NOMO-1 treated with DMSO at 0.1 percent for 48 hours (cell line): ENCODE results near the gene GSTK1.
"Not testable (repeated sequence)": the region's sequence is repeated elsewhere in the genome, so short reads cannot be mapped to it uniquely, and the experiment has no call there.

Experiments
- DNase-seq: peaks from one replicate; lab custom pipeline; 2025; ENCODE audit not compliant: unreplicated experiment; lab: John Stamatoyannopoulos, UW

GSTK1 gene

DNA sequence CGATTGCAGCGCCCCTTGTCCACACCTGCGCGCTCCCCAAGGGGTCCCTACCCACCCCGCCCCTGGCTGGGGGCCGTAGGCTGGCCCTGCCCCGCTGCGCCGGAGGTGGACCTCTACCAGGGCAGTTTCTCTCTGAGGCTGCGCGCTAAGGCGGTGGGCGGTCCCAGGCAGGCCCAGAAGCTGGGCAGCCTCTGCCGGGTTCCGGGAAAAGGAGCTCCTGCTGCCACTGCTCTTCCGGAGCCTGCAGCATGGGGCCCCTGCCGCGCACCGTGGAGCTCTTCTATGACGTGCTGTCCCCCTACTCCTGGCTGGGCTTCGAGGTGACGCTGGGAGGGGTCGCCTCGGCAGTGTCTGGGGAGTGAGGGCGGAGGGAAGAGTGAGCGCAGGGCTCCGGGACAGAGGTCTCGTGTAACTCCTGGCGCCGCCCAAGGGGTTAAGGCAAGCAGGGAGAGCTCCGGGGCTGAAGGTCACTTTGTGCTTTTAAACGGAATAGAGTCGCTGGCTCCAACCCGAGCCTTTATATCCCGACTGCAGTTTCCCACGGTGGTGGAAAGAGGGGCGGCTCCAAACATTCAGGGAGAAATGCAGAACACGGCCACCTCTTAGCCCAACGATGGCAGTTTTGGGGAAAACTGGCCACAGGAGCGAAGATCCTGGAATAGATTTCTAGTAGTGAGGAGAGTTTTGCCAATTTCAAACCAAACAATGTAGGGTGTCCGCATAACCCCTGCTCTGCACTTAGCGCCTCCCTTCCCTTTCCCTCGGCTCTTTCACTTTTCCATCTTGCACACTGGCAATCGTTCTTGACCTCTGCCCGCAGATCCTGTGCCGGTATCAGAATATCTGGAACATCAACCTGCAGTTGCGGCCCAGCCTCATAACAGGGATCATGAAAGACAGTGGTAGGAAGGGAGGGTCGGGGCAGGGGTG, at the start of gene GSTK1:
Gene GSTK1, plus strand, starts transcription at position 176 of the 930 bp plus-strand sequence. Its CDS starts 73 bp downstream, at position 249.
- DNase-seq = peak; percentile 25

GRCh38 chr7:143213478-143213877, 49.8 kb upstream of the GSTK1 start:
- DNase-seq = not testable (repeated sequence)

- DNase-seq = peak; percentile 67
These were observed 48.2 kb upstream of the GSTK1 start for GRCh38 chr7:143214789-143215679.

DNA sequence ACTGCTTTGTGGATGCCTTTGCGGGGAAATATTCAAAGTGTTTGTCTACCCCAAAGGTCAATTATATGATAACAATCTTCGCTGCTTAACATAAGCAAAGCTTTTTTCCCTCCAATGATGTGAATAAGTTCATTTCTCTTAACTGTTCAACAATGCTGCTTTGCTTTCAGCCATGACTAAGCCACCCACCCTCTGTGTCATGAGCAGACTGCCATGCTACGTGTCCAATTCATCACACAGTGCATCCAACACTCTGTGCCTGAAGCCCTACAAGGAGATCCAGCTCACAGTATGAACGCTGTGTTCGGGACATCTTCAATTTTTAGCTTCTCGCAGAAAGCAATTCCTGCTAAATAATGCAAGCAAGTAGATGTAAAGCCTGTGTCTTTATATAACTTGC, 47.1 kb upstream of the GSTK1 start:
- DNase-seq = no peak

DNA sequence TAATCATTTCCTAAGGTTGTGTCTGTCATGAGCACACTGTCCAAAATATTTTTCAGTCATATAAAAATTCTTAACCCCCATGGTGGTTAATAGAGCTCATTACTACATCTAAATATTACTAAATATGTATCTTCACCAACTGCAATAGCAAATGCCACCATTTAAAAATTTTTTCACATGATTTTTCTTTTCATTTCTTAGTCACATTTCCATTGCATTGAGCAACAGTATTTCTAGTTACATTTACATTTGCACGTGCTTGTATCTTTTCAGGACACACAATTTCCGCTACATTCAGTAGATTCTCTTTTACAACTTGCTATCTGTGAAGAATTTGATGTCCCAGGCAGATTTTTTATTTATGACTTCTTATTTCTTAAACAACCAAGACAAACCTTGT, 46.6 kb upstream of the GSTK1 start:
- DNase-seq = no peak

DNA sequence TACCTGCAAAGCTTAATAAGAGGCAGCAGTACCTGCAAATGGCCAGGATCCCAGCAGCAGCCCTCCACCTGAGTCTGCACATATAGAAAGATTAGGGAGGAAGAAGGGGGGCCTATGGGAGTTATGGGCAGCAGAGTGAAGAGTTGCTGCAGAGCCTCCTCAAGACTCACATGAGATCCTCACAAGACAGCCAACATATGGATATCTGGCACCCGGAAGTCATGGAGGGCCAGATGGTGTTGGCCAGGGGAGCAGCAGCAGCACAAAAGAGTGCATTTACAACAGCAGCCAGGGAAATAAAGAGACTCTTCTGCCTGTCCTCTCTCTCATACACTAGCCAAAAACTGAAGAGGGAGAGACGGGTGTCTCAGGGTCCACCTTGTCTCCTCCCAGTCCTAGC, 45.4 kb upstream of the GSTK1 start:
- no peak for DNase-seq

DNA sequence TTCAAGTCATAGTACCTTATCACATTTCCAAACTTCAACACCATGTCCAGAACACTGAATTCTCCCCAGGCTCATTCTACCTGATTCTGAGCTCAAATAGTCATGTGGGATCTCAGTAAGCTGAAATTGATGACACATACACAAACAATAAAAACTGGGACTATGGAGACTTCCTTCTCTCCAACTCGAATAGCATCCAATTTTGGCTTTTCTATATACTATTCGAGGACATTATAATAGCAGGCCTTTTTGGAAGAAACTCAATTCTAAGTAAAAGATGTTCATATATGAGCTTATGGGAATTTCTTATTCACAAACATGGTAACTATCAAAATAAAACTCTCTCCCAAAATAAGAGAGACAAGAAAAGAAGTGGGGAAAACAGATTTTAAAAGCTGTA, 42.0 kb upstream of the GSTK1 start:
- no peak for DNase-seq

GRCh38 chr7:143221737-143222136, 41.5 kb upstream of the GSTK1 start, which contains the start of gene TAS2R40:
Gene TAS2R40 (plus strand): TSS chr7:143222037. CDS start chr7:143222079, 42 bp downstream.
- DNase-seq = no peak

DNA sequence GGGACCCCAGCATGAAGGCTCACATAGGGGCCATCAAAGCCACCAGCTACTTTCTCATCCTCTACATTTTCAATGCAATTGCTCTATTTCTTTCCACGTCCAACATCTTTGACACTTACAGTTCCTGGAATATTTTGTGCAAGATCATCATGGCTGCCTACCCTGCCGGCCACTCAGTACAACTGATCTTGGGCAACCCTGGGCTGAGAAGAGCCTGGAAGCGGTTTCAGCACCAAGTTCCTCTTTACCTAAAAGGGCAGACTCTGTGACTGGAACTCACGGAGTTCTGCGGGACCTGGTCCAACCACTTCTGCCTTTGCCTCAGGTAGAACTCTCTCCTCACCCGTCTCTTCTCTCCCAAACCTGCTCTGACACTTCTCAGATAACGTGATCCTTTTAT, 40.5 kb upstream of the GSTK1 start:
- peak; percentile 68 for DNase-seq

DNA sequence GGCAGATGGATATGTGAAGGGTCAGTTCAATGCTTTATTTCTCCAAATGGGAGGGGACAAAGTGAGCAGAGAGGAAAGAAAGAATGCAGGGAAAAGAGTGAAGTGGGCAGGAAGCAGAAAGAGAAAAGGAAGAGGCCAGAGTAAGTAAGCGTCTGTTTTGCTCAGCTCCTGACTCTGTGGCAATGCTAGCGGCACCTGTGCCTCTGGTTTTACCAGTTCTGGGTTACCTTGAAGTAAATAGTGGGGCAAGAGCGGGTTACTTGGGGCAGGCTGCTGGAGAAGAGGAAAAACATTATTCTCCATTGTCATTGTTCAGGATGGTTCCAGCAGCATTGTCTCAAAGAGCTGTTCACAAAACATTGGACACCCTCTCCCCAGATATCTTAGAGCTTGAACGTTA, 39.5 kb upstream of the GSTK1 start:
- DNase-seq = no peak

DNA sequence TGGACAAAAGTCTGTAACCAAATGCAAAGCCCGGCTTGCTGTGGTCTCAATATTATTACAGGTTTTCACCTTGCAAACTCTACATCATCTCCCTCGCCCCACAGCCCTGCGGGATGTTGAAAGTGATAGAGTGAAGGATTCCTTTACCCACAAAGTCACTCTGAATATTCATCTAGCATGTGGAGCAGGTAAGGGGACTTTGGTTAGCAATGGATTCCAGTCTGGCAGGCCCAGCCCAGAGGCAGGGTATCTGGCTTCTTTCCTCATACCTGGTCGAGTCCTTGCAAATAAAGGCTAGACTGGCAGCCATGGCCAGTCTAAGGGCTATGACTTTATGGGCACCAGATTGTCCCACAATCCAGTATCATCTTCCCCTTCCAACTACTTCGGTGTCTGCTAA, 38.2 kb upstream of the GSTK1 start:
- DNase-seq = no peak

- no peak for DNase-seq
These were observed 35.4 kb upstream of the GSTK1 start for GRCh38 chr7:143227806-143228205.

DNA sequence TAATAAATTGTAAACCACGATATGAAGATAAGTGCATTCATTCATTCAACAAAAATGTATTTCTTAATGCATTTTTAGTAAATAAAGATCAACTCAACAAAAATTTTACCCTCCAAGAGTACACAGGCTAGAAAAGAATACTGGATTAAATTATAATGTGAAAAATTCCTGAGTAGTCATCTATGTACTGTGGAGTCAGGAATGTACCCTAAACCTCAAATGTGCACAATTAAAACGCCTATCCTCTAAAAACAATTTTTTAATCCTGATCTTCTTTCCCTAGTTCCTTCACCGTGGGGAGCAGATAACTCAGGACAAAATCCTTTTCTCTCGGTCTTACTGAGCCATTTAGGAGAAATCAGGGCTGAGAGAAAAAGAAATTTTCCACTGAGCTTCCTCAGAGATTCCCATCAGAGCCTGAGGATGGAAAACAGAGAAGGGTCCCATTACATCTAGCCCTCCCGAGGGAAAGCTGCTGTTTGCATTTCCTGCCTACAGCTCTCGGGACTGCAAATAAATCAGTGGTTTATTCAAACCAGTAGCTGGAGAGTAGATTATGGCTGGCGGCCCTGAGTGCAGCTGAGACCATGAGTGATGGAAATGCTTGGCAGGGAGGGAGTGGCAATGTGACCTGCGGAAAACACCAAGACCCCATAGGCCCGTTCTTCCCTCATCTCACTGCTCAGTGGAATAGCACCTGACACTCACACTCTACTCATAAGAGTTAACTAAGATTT, 34.0 kb upstream of the GSTK1 start:
- DNase-seq = no peak

DNA sequence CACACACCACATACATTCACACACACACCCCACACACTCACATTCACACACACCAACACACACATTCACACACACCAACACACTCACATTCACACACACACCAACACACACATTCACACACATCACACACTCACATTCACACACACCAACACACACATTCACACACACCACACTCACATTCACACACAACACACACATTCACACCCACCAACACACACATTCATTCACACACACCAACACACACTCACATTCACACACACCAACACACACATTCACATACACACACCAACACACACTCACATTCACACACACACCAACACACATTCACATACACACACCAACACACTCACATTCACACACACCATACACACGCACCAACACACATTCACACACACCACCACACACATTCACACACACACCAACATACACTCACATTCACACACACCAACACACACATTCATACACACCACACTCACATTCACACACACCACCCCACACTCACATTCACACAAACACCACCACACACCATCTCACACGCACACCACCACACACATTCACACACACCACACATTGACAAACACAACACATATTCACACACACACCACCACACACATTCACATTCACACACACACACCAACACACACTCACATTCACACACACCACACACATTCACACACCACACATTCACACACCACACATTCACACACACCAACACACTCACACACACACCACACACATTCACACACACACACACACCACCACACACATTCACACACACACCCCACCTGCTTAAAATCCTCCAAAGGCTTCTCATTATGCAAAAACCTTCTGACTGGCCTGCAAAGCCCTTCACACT, 32.4 kb upstream of the GSTK1 start:
- DNase-seq = no peak

DNA sequence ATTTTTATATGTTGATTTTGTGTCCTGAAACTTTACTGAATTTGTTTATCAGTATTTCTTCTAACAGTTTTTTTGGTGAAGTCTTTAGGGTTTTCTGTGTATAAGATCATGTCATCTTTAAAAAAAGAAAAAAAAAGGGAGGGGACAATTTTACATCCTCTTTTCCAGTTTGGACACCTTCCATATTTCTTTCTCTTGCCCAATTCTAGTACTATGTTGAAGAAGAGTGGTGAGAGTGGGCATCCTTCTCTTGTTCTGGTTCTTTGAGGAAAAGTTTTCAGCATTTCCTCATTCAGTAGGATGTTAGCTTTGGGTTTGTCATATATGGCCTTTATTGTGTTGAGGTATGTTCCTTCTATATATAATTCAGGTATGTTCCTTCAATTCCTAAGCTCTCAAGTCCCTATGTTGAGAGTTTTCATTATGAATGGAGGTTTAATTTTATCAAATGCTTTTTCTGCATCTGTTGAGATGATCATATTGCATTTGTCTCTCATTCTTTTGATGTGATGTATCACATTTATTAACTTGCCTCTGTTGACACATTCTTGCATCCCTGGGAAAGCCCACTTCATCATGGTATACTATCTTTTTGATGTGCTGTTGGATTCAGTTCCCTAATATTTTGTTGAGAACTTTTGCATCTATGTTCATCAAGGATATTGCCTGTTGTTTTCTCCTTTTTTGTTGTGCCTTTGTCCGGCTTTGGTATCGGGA, 29.3 kb upstream of the GSTK1 start:
- no peak for DNase-seq

DNA sequence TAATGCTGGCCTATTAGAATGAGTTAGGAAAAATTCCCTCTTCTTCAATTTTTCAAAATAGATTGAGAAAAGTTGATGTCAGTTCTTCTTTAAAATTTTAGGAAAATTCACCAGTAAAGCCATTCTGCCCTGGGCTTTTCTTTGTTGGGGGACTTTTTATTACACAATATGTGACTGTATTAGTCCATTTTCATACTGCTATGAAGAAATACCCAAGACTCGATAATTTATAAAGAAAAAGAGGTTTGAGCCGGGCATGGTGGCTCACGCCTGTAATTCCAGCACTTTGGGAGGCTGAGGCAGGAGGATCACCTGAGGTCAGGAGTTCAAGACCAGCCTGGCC, 28.7 kb upstream of the GSTK1 start:
- DNase-seq = no peak

GRCh38 chr7:143235561-143235960, 27.7 kb upstream of the GSTK1 start:
- DNase-seq = no peak

- no peak for DNase-seq
These were observed 26.7 kb upstream of the GSTK1 start for GRCh38 chr7:143236408-143236990.

DNA sequence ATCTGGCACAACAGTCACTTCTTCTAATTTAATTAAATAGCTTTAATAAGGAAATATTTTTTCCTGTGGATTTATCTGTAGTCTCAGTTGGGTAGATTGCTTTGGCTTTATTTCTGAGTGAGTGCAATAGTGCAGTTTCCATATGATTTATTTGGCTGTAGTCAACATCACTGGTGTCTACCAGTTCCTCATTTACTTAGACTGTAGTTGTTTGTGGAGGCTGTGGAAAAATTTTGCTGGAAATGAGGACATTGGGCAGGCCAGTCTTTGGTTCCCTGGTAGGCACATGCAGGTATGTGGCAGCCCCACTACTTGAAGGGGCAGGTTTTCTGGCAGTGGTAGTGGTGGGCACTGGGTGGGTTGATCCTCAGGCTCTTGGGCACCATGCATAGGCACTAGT, 25.9 kb upstream of the GSTK1 start:
- peak; percentile 18 for DNase-seq
